DND-41 (cell line): ENCODE results near the gene LPAR1.

ENCODE experiments used
- EZH2 ChIP-seq: IDR thresholded peaks from 3 replicates; pipeline ENCODE4 v1.6.1; 2012; ENCODE audit warnings: borderline replicate concordance, low read depth, mild to moderate bottlenecking, moderate library complexity, low read length, inconsistent platforms; ENCODE audit not compliant: severe bottlenecking
- TF ChIP-seq, protein P1 (sequence below): IDR thresholded peaks from 2 replicates; pipeline ENCODE4 v1.5.1; 2012; ENCODE audit warnings: borderline replicate concordance, low read length, moderate library complexity, mild to moderate bottlenecking; ENCODE audit not compliant: poor library complexity, severe bottlenecking; ENCODE audit errors: extremely low read depth

DNA sequence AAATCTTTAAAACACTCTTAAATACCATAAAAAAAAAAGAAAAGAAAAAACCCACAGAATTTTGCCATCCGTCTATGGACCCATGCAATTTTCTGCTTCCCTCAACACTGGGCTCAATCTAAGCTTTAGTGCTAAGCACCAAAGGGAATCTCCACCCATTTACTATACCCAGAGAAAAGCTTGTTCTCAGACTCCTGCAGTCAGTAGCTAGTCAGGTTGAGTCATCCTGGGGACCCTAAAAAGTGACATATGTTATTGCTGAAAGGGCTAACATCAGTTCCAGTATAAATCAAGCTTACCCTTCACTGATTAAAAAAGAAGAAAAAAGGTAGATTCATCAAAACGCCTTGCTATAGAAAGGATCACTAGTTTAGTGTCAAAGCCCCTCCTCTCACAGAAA is 192.1 kb downstream of the LPAR1 start:
- TF ChIP-seq, protein P1, sequence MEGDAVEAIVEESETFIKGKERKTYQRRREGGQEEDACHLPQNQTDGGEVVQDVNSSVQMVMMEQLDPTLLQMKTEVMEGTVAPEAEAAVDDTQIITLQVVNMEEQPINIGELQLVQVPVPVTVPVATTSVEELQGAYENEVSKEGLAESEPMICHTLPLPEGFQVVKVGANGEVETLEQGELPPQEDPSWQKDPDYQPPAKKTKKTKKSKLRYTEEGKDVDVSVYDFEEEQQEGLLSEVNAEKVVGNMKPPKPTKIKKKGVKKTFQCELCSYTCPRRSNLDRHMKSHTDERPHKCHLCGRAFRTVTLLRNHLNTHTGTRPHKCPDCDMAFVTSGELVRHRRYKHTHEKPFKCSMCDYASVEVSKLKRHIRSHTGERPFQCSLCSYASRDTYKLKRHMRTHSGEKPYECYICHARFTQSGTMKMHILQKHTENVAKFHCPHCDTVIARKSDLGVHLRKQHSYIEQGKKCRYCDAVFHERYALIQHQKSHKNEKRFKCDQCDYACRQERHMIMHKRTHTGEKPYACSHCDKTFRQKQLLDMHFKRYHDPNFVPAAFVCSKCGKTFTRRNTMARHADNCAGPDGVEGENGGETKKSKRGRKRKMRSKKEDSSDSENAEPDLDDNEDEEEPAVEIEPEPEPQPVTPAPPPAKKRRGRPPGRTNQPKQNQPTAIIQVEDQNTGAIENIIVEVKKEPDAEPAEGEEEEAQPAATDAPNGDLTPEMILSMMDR = no peak
- no peak for TF ChIP-seq EZH2
